Mucosa of rectum (tissue), 2 donors: ENCODE measurements around the gene OASL.

Source experiments
- H3K27ac ChIP-seq, 2 donors: one replicate each; pipeline ENCODE4 v1.7.0; 2013; ENCODE audit warnings: inconsistent platforms in 2 of 2, low read depth in 2 of 2, low read length in 2 of 2
- H3K27me3 ChIP-seq, 2 donors: one replicate each; pipeline ENCODE4 v1.7.0; 2013; ENCODE audit warnings: low read length in 2 of 2; ENCODE audit not compliant: control insufficient read depth in 2 of 2, insufficient read depth in 2 of 2
- H3K36me3 ChIP-seq, 2 donors: one replicate each; pipeline ENCODE4 v1.7.0; 2013; ENCODE audit warnings: low read length in 2 of 2; ENCODE audit not compliant: control insufficient read depth in 2 of 2, insufficient read depth in 2 of 2
- H3K4me1 ChIP-seq, 2 donors: one replicate each; pipeline ENCODE4 v1.7.0; 2013; ENCODE audit warnings: low read length in 2 of 2, mild to moderate bottlenecking in 1 of 2; ENCODE audit not compliant: control insufficient read depth in 2 of 2, insufficient read depth in 2 of 2
- H3K4me3 ChIP-seq, 2 donors: one replicate each; pipeline ENCODE4 v1.7.0; 2013; ENCODE audit warnings: low read length in 2 of 2
- H3K9ac ChIP-seq, 2 donors: one replicate each; pipeline ENCODE4 v1.7.0; 2013; ENCODE audit warnings: low read length in 2 of 2, low read depth in 1 of 2, mild to moderate bottlenecking in 1 of 2
- H3K9me3 ChIP-seq, 2 donors: one replicate each; pipeline ENCODE4 v1.7.0; 2013; ENCODE audit warnings: low read length in 2 of 2; ENCODE audit not compliant: control insufficient read depth in 2 of 2
- donor health status: healthy.
- donor health status: Normal muscosa, but diverticular disease.

The OASL gene

GRCh38 chr12:121033625-121034349, 5.3 kb downstream of the OASL start:
- no peaks in the 10 kb centered on the region for H3K27me3 ChIP-seq
- no peaks in the 10 kb centered on the region for H3K9me3 ChIP-seq
- peaks cover 11 to 13% of the 10 kb centered on the region in 2 donors for H3K4me1 ChIP-seq
- peak overlapping the region; percentile 49 to 60 for H3K27ac ChIP-seq
- H3K36me3 ChIP-seq, result peaks cover 0 to 4% of the 10 kb centered on the region in 2 donors
- H3K4me3 ChIP-seq, result no peak overlapping the region
- no peak overlapping the region for H3K9ac ChIP-seq

GRCh38 chr12:121030576-121031212, 8.4 kb downstream of the OASL start:
- Histone ChIP-seq H3K4me3 (no peak overlapping the region), H3K4me1 (peaks cover 8 to 13% of the 10 kb centered on the region in 2 donors), H3K27ac (no peak overlapping the region), H3K9ac (no peak overlapping the region), H3K36me3 (peaks cover 0 to 12% of the 10 kb centered on the region in 2 donors), H3K27me3 (no peaks in the 10 kb centered on the region), H3K9me3 (no peaks in the 10 kb centered on the region)

GRCh38 chr12:121026274-121027045, 12.6 kb downstream of the OASL start:
- Histone ChIP-seq H3K4me3 (peak overlapping the region in 1 of 2 donors; percentile 37), H3K9ac (peak overlapping the region in 1 of 2 donors; percentile 34), H3K9me3 (no peaks in the 10 kb centered on the region), H3K27me3 (no peaks in the 10 kb centered on the region), H3K4me1 (peaks cover 7 to 15% of the 10 kb centered on the region in 2 donors), H3K36me3 (peaks cover 0 to 8% of the 10 kb centered on the region in 2 donors), H3K27ac (peak overlapping the region; percentile 84 to 94)

GRCh38 chr12:121025442-121026226, 13.4 kb downstream of the OASL start:
- H3K27ac ChIP-seq, result peak overlapping the region; percentile 84 to 94
- H3K4me1 ChIP-seq, result peaks cover 7 to 15% of the 10 kb centered on the region in 2 donors
- H3K36me3 ChIP-seq, result peaks cover 0 to 8% of the 10 kb centered on the region in 2 donors
- no peaks in the 10 kb centered on the region for H3K9me3 ChIP-seq
- H3K4me3 ChIP-seq, result peak overlapping the region in 1 of 2 donors; percentile 37
- no peaks in the 10 kb centered on the region for H3K27me3 ChIP-seq
- H3K9ac ChIP-seq, result peak overlapping the region; percentile 34 to 47

GRCh38 chr12:121023799-121024198, 15.2 kb downstream of the OASL start:
- Histone ChIP-seq H3K9me3 (no peaks in the 10 kb centered on the region), H3K9ac (no peak overlapping the region), H3K36me3 (peaks cover 0 to 10% of the 10 kb centered on the region in 2 donors), H3K27me3 (no peaks in the 10 kb centered on the region), H3K4me1 (peaks cover 7 to 15% of the 10 kb centered on the region in 2 donors), H3K4me3 (no peak overlapping the region), H3K27ac (no peak overlapping the region)

GRCh38 chr12:121022713-121023112, 16.3 kb downstream of the OASL start:
- no peaks in the 10 kb centered on the region for H3K9me3 ChIP-seq
- no peaks in the 10 kb centered on the region for H3K27me3 ChIP-seq
- H3K27ac ChIP-seq, result no peak overlapping the region
- H3K36me3 ChIP-seq, result peaks cover 0 to 5% of the 10 kb centered on the region in 2 donors
- no peak overlapping the region for H3K9ac ChIP-seq
- peaks cover 7 to 15% of the 10 kb centered on the region in 2 donors for H3K4me1 ChIP-seq
- H3K4me3 ChIP-seq, result no peak overlapping the region

- Histone ChIP-seq H3K4me1 (peaks cover 7 to 15% of the 10 kb centered on the region in 2 donors), H3K36me3 (peaks cover 0 to 2% of the 10 kb centered on the region in 2 donors), H3K27ac (no peak overlapping the region), H3K27me3 (no peaks in the 10 kb centered on the region), H3K4me3 (no peak overlapping the region), H3K9me3 (no peaks in the 10 kb centered on the region), H3K9ac (no peak overlapping the region)
Observed at GRCh38 chr12:121021754-121022153, 17.3 kb downstream of the OASL start.

- Histone ChIP-seq H3K27me3 (no peaks in the 10 kb centered on the region), H3K36me3 (peaks cover 0 to 2% of the 10 kb centered on the region in 2 donors), H3K9me3 (no peaks in the 10 kb centered on the region)
Observed at GRCh38 chr12:121018860-121019617, 20.0 kb downstream of the OASL start.

GRCh38 chr12:121017966-121018491, 21.0 kb downstream of the OASL start:
- Histone ChIP-seq H3K36me3 (peaks cover 3 to 6% of the 10 kb centered on the region in 2 donors), H3K9me3 (no peaks in the 10 kb centered on the region), H3K9ac (no peak overlapping the region), H3K4me3 (no peak overlapping the region), H3K27ac (no peak overlapping the region), H3K27me3 (no peaks in the 10 kb centered on the region), H3K4me1 (peaks cover 5 to 12% of the 10 kb centered on the region in 2 donors)

More at GRCh38 chr12:121018860-121019617, 20.0 kb downstream of the OASL start:
- H3K4me1 ChIP-seq, result peaks cover 5 to 12% of the 10 kb centered on the region in 2 donors
- no peak overlapping the region for H3K27ac ChIP-seq
- no peak overlapping the region for H3K9ac ChIP-seq
- no peak overlapping the region for H3K4me3 ChIP-seq
